Measurements from ENCODE around the gene WASF2.

DNA sequence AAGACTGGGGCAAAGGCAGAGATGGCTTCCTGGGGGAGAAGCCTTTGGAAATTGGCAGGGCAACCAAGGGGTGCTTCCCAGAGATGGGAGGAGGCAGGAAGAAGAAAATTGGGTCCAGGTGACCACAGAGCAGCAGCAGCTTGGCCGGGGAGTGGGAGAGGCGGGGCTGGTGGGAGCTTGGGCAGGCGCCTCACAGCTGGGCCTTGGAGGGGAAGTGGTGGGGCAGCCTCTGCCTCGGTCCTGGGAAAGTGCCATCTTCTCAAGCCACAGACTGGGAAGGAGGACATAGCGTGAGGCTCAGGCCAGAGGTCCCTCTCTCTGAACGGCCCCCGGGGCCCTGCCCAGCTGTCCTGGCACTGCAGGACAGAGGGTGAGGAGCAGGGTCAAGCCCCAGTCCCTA lies 24.0 kb upstream of the WASF2 start:
- no peak for TF ChIP-seq ZNF292 (CRISPR knock-in tag; IDR thresholded peaks at IDR 0.05; ENCODE audit: borderline replicate concordance, low read depth)
- no peak for TF ChIP-seq MYC (CRISPR knock-in tag; IDR thresholded peaks at IDR 0.05; ENCODE audit: borderline replicate concordance)
- TF ChIP-seq, protein P1, sequence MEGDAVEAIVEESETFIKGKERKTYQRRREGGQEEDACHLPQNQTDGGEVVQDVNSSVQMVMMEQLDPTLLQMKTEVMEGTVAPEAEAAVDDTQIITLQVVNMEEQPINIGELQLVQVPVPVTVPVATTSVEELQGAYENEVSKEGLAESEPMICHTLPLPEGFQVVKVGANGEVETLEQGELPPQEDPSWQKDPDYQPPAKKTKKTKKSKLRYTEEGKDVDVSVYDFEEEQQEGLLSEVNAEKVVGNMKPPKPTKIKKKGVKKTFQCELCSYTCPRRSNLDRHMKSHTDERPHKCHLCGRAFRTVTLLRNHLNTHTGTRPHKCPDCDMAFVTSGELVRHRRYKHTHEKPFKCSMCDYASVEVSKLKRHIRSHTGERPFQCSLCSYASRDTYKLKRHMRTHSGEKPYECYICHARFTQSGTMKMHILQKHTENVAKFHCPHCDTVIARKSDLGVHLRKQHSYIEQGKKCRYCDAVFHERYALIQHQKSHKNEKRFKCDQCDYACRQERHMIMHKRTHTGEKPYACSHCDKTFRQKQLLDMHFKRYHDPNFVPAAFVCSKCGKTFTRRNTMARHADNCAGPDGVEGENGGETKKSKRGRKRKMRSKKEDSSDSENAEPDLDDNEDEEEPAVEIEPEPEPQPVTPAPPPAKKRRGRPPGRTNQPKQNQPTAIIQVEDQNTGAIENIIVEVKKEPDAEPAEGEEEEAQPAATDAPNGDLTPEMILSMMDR (CRISPR knock-in tag; IDR thresholded peaks at IDR 0.05): no peak
- TF ChIP-seq ELF1 (CRISPR knock-in tag; IDR thresholded peaks at IDR 0.05): no peak
- no peak for TF ChIP-seq KDM1A (CRISPR knock-in tag; IDR thresholded peaks at IDR 0.05)
- no peak for TF ChIP-seq TCF7L2 (IDR thresholded peaks at IDR 0.05; ENCODE audit: low read depth, low read length)
- TF ChIP-seq, protein P2, sequence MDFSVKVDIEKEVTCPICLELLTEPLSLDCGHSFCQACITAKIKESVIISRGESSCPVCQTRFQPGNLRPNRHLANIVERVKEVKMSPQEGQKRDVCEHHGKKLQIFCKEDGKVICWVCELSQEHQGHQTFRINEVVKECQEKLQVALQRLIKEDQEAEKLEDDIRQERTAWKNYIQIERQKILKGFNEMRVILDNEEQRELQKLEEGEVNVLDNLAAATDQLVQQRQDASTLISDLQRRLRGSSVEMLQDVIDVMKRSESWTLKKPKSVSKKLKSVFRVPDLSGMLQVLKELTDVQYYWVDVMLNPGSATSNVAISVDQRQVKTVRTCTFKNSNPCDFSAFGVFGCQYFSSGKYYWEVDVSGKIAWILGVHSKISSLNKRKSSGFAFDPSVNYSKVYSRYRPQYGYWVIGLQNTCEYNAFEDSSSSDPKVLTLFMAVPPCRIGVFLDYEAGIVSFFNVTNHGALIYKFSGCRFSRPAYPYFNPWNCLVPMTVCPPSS (IDR thresholded peaks at IDR 0.05): no peak
- no peak for TF ChIP-seq NKX3-1 (CRISPR knock-in tag; IDR thresholded peaks at IDR 0.05)
- TF ChIP-seq ZNF546 (CRISPR knock-in tag; conservative IDR thresholded peaks at IDR 0.05): no peak
- TF ChIP-seq ZSCAN22 (CRISPR knock-in tag; IDR thresholded peaks at IDR 0.05): no peak
- no peak for TF ChIP-seq POLR2AphosphoS5 (IDR thresholded peaks at IDR 0.05; ENCODE audit: low read depth, low read length)
